Gastroesophageal sphincter (tissue), 4 donors: Measurements from ENCODE around the gene MAML2. TPM values are rescaled to one million over a fixed set of nuclear protein-coding genes. Genes with fewer than 3 reads are reported as not detected.
A peak's percentile ranks its signal among the peaks of the same experiment; 100 is the strongest.

Source experiments
- ATAC-seq: fragments of 150-250 bp; one replicate; pipeline ENCODE4 v1.9.1; 2016; ENCODE audit warnings: mild to moderate bottlenecking, moderate library complexity
- H3K27ac ChIP-seq, 4 donors: fragments of 200-600 bp; sonication (generic) in 3 of 4; 1 replicate in 3 of 4; 2 replicates in 1 of 4; pipeline ENCODE4 v1.5.1; 2016 to 2019
- H3K27me3 ChIP-seq: fragments of 200-600 bp; sonication (generic); one replicate; pipeline ENCODE4 v1.5.1; 2019
- H3K36me3 ChIP-seq, 2 donors: fragments of 200-600 bp; sonication (generic); one replicate each; pipeline ENCODE4 v1.5.1; 2019; ENCODE audit warnings: control low read depth in 1 of 2
- H3K4me1 ChIP-seq, 3 donors: fragments of 200-600 bp; sonication (generic); 1 replicate in 2 of 3; 2 replicates in 1 of 3; pipeline ENCODE4 v1.5.1; 2016 to 2019; ENCODE audit warnings: control low read depth in 2 of 3
- H3K4me3 ChIP-seq, 2 donors: fragments of 200-600 bp; sonication (generic); one replicate each; pipeline ENCODE4 v1.5.1; 2019; ENCODE audit warnings: mild to moderate bottlenecking in 1 of 2, moderate library complexity in 1 of 2
- H3K9me3 ChIP-seq, 3 donors: fragments of 200-600 bp; sonication (generic); one replicate each; pipeline ENCODE4 v1.5.1; 2017 to 2019; ENCODE audit warnings: control low read depth in 2 of 3
- CTCF ChIP-seq, 4 experiments: fragments of 200-600 bp in 2 of 4; fragments of 450-650 bp in 2 of 4; sonication (generic) in 1 of 4; IDR thresholded peaks; one replicate each; pipeline ENCODE4 v1.5.1; 2017 to 2019; ENCODE audit warnings: antibody characterized with exemption in 4 of 4, mild to moderate bottlenecking in 2 of 4, moderate library complexity in 2 of 4
- EP300 ChIP-seq: sonication (generic); formaldehyde crosslinking; IDR thresholded peaks from one replicate; pipeline ENCODE4 v1.6.1; 2017; ENCODE audit warnings: antibody characterized with exemption, mild to moderate bottlenecking
- POLR2A ChIP-seq, 2 donors: fragments of 450-650 bp; IDR thresholded peaks; one replicate each; pipeline ENCODE4 v1.6.1; 2017; ENCODE audit warnings: antibody characterized with exemption in 2 of 2, mild to moderate bottlenecking in 2 of 2, moderate library complexity in 1 of 2
- POLR2AphosphoS5 ChIP-seq: sonication (generic); formaldehyde crosslinking; IDR thresholded peaks from one replicate; pipeline ENCODE4 v1.6.1; 2017; ENCODE audit warnings: antibody characterized with exemption
- WGBS, 2 donors: methylation state at CpG; one replicate each; pipeline ENCODE4 v1.1.5; 2018; ENCODE audit warnings: low coverage in 1 of 2; 5-methylcytosine and 5-hydroxymethylcytosine counted together
- total RNA-seq, 4 donors: library from RNA; depleted of rRNA; stranded (reverse); fragments of >200 nt; gene quantifications; one replicate each; pipeline ENCODE4 v1.1.0, GENCODE V29; 2016

MAML2 gene
- total RNA-seq, 4 donors from 2014 or later, result 15.8 to 31.8 (median 23.7) TPM

GRCh38 chr11:96158126-96158525 is 184.9 kb downstream of the MAML2 start:
- Histone ChIP-seq H3K27ac (peak overlapping the region; percentile 51 to 80 (median 77)), H3K36me3 (no peaks in the 10 kb centered on the region), H3K4me3 (no peak overlapping the region), H3K27me3 (no peaks in the 10 kb centered on the region), H3K9me3 (no peaks in the 10 kb centered on the region), H3K4me1 (peaks cover 22 to 71% (median 41%) of the 10 kb centered on the region in 3 donors)
- TF ChIP-seq EP300, result no peak
- TF ChIP-seq POLR2AphosphoS5, result no peak
- no peak for TF ChIP-seq POLR2A (IDR thresholded peaks at IDR 0.05)
- TF ChIP-seq CTCF (IDR thresholded peaks at IDR 0.05), result no peak
- 67 to 100% methylated on average over 1 of the region's 1 CpG for WGBS, 2 donors
- no peak for ATAC-seq

GRCh38 chr11:96157517-96157873 is 185.5 kb downstream of the MAML2 start:
- no peaks in the 10 kb centered on the region for H3K27me3 ChIP-seq
- ATAC-seq, result no peak
- H3K4me3 ChIP-seq, result no peak overlapping the region
- no peak for TF ChIP-seq EP300
- no peak for TF ChIP-seq POLR2A (IDR thresholded peaks at IDR 0.05)
- TF ChIP-seq CTCF (IDR thresholded peaks at IDR 0.05), result no peak
- no peak for TF ChIP-seq POLR2AphosphoS5
- no peaks in the 10 kb centered on the region for H3K36me3 ChIP-seq
- peak overlapping the region; percentile 51 to 80 (median 77) for H3K27ac ChIP-seq
- peaks cover 20 to 68% (median 35%) of the 10 kb centered on the region in 3 donors for H3K4me1 ChIP-seq
- H3K9me3 ChIP-seq, result no peaks in the 10 kb centered on the region

- H3K27me3 ChIP-seq, result no peaks in the 10 kb centered on the region
- H3K36me3 ChIP-seq, result no peaks in the 10 kb centered on the region
- peaks cover 20 to 57% (median 35%) of the 10 kb centered on the region in 3 donors for H3K4me1 ChIP-seq
- TF ChIP-seq POLR2AphosphoS5, result no peak
- peak overlapping the region; percentile 51 to 80 (median 77) for H3K27ac ChIP-seq
- no peaks in the 10 kb centered on the region for H3K9me3 ChIP-seq
- H3K4me3 ChIP-seq, result peak overlapping the region in 1 of 2 donors; percentile 16
- ATAC-seq, result peak; percentile 74
- whole genome bisulfite sequencing, 2 donors, result 40% methylated on average over 1 of the region's 3 CpGs; no CpG with 5 or more reads in 1 of the 2 donors
Measured at GRCh38 chr11:96156379-96156722, 186.6 kb downstream of the MAML2 start.

GRCh38 chr11:96155627-96156378 is 187.2 kb downstream of the MAML2 start:
- peak overlapping the region; percentile 51 to 80 (median 77) for H3K27ac ChIP-seq
- WGBS, 2 donors, result 24 to 30% methylated on average over 6 to 7 of the region's 9 CpGs
- no peaks in the 10 kb centered on the region for H3K36me3 ChIP-seq
- peaks cover 20 to 52% (median 32%) of the 10 kb centered on the region in 3 donors for H3K4me1 ChIP-seq
- no peaks in the 10 kb centered on the region for H3K9me3 ChIP-seq
- no peaks in the 10 kb centered on the region for H3K27me3 ChIP-seq
- TF ChIP-seq EP300, result no peak
- TF ChIP-seq POLR2AphosphoS5, result peak; percentile 65
- no peak for TF ChIP-seq POLR2A (IDR thresholded peaks at IDR 0.05)
- peak in 3 of 4 experiments; percentile 32 to 41 (median 39) for TF ChIP-seq CTCF (IDR thresholded peaks at IDR 0.05)
- H3K4me3 ChIP-seq, result peak overlapping the region in 1 of 2 donors; percentile 16
- ATAC-seq, result peak; percentile 46

GRCh38 chr11:96154802-96155520 is 188.0 kb downstream of the MAML2 start:
- no peak for TF ChIP-seq CTCF (IDR thresholded peaks at IDR 0.05)
- TF ChIP-seq POLR2AphosphoS5, result no peak
- no peak for TF ChIP-seq EP300
- no peak for TF ChIP-seq POLR2A (IDR thresholded peaks at IDR 0.05)
- no peaks in the 10 kb centered on the region for H3K36me3 ChIP-seq
- WGBS, 2 donors, result 56 to 85% methylated on average over 2 to 4 of the region's 7 CpGs
- peak overlapping the region; percentile 51 to 81 (median 80) for H3K27ac ChIP-seq
- peaks cover 20 to 49% (median 32%) of the 10 kb centered on the region in 3 donors for H3K4me1 ChIP-seq
- no peaks in the 10 kb centered on the region for H3K27me3 ChIP-seq
- no peak overlapping the region for H3K4me3 ChIP-seq
- H3K9me3 ChIP-seq, result no peaks in the 10 kb centered on the region
- no peak for ATAC-seq
